HG02759 (cell line): Measurements from ENCODE around the gene GH1.

ENCODE experiments used
- ATAC-seq: cut with Tn5 transposase; IDR thresholded peaks from one replicate; pipeline ENCODE4 v1.9.1; 2021; ENCODE audit warnings: mild to moderate bottlenecking, moderate library complexity; ENCODE audit not compliant: unreplicated experiment

The GH1 gene

GRCh38 chr17:63945784-63946439, 27.3 kb upstream of the GH1 start:
- ATAC-seq, result peak; percentile 45

DNA sequence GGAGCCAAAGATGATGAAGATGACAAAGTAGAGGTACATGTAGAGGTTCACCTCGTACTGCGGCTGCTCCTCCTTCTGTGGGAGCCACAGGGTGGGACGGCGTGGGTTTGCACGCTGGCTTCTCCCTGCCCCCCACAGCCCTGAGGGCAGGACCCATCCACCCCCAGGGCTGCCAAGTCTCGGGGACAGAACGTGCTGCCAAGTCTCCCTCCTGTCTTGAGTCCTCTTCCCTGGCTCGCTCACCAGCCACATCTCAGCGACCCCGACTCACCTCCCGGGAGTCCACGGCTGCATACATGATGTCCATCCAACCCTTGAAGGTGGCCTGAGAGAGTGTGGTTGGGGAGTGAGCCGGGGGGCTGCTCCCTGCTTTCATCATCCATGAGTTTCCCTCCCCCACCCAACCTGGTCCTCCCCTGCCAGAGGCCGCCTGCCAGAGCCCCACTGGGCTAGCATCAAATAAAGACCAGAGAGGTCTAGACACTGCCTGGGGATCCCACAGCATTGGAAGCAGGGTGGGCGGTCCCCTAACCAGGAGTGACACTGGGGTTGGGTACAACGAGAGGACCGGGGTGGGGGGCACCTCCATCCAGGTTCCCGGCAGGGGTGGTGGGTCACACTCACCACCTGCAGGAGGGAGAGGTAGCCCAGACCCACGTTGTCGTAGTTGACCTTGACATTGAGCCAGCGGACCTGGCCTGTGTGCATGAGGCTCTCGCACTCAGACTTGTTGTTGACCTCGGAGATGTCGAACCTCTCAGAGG, 26.3 kb upstream of the GH1 start:
- no peak for ATAC-seq

DNA sequence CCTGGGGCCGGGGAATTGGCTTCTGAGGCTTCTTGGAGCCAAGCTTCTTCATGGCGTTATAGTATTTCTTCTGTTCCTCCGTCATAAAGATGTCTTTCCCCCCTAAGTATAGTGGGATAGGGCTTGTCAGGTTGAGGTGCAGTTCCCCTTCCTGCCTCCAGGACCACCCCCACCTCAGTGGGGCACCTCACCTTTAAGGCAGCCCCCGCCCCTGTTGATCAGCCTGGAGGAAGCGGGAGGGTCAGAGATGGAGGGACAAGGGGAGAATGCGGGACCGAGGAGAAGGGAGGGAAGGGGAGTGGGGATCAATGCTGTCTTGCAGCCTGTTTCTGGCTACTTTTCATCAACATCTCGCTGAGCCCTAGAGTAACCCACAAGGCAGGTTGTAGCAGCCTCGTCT, 25.1 kb upstream of the GH1 start:
- no peak for ATAC-seq

DNA sequence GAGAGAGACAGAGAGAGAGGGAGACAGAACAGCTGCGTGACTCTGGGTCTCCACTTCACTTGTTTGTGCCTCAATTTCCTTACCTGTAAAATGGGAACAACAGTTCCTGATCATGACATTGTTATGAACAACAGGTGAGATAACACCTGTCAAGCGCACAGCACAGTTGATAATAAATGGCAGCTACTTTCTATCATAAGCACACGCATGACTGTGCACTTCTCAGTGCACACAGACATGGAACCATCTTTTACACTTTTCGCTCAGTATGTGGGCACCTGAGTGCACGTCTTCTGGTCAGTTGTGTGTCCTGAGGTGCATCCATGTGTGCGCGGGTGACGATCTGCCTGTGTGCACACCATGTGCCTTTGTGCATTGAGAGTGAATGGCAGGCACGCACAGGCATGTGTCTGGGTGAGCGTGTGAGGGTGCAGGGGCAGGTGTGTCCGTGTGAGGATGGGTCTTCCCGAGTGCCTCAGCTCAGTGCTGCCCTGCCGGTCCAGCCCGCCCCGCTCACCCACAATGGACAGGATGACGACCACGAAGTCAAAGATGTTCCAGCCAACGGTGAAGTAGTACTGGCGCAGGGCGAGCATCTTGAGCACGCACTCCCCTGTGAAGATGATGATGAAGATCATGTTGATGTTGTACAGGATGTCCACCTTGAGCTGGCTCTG, 23.8 kb upstream of the GH1 start:
- no peak for ATAC-seq

GRCh38 chr17:63941751-63942150, 23.1 kb upstream of the GH1 start:
- no peak for ATAC-seq

GRCh38 chr17:63941162-63941561, 22.5 kb upstream of the GH1 start:
- no peak for ATAC-seq

- ATAC-seq, result no peak
Measured at GRCh38 chr17:63940584-63940983, 21.9 kb upstream of the GH1 start.

DNA sequence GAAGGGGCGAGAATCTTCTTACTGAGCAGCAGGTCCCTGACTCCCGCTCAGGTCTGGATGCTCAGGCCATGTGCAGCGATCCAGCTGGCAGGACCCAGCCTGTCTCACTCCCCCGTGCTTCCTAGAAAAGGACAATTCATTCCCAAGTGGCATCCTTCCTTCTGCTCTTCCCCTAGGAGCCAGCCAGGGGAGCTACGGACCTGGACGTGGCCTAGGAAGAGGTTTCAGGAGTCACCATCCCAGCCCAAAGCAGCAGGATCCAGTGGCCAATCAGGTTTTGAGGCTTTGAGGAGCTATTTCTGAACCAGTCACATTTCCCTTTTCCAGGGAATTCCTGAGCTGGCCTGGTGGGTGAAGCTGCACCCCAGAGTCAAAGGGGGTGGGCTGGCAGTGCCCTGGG, 21.2 kb upstream of the GH1 start:
- ATAC-seq, result no peak

DNA sequence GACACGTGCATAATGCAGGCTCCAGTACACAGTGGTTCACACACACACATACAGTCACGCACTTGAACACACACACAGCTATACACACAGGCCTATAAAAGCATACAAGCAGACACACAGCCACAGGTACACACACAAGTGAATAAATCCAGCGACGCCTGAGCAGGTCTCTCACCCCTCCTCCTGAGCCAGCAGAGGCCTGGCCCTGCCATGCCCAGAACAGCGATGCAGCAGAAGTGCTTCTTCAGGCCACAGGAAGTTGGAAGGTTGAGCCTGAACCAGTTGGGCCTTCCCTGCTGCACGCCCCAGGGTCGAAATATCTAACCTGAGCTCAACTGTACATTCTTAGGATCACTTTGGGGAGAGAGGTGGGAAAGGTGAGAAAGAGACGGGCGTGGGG, 20.8 kb upstream of the GH1 start:
- no peak for ATAC-seq

DNA sequence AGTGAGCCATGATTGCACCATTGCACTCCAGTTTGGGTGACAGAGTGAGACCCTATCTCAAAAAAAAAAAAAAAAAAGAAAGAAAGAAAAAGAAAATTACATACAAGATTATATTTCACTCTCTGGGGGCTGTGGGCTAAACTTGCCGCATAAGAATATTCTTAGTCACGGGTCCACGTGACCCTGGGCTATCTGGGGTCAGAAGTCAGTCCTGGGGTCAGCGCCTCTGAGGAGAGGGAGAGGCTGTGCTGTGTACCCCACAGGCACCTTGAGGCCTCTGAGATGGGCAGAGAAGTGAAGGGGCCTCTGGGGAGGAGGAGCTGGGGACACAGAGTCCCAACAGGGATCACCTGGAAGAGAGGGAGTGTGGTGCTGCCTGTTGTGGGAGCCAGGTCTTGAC, 19.3 kb upstream of the GH1 start:
- ATAC-seq, result no peak

DNA sequence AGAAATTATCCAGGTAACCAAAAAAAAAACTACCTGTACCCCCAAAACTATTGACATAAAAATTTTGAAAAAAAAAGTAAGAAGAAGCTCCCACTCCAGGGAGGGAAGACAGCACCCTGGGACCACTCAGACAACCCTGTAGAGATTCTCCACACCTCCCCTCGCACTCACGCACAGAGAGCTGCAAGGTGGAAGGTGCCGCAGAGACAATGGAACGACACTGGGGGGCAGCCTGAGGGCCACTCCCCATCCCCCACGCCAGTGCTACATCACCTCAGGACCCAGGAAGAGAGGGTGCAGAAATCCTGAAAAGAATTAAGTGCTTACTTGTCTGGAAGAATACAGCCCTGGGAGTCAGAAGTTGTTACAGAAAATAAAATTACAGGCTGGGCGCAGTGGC, 18.7 kb upstream of the GH1 start:
- ATAC-seq, result no peak

GRCh38 chr17:63934183-63935112, 15.8 kb upstream of the GH1 start:
- no peak for ATAC-seq

- ATAC-seq, result no peak
Measured at GRCh38 chr17:63933598-63933997, 15.0 kb upstream of the GH1 start.

DNA sequence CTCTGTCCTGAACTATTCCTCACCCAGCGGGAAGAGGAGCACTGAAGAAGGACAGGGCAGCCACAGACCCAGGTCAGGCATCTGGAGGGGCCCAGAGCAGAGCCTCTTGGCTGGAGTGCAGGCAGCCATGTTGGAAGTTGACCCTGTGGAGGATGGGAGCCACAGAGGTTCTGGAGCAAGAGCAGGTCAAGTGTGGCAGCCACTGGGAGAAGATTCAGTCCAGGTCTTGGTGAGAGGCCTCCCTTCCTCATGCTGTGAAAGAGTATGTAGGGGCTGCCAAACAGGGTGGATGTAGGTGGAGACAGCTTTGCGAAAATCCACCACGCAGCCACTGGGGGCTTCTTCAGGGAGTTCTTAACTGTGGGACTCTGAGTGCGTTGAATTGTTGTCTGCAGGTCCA, 14.1 kb upstream of the GH1 start:
- no peak for ATAC-seq

- ATAC-seq, result peak; percentile 78
Measured at GRCh38 chr17:63931981-63932561, 13.4 kb upstream of the GH1 start, which contains the start of gene CD79B. Gene CD79B (minus strand): TSS chr17:63932331. CDS start chr17:63932261, 70 bp downstream.

DNA sequence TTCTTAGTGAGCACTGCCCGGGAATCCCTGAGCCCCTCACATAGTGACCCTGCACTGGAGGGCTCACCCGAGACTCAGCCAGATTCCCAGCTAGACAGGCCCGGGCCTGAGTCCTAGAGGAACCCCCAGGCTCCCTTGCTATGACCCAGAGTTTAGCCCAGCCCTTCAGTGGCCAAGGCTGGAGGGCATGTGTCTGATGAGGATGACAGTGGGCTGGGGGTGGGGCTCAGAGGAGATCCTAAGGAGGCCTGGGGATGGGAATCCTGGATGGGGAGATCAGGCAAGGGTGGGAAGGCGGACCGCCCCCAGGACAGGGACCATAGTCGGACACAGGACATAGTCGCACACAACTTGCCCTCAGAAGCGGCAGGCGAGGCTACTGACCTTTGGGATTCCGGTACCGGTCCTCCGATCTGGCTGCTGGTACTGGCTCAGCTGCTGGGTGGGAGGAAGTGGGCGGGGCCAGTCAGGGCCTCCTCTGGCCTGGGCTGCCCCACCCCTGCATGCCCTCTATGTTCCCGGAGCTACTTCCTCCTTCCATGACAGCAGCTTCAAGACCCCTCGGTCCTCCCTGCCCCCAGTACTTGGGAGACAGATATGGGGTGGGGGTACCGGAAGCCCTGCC, 12.4 kb upstream of the GH1 start:
- ATAC-seq, result peak; percentile 49

DNA sequence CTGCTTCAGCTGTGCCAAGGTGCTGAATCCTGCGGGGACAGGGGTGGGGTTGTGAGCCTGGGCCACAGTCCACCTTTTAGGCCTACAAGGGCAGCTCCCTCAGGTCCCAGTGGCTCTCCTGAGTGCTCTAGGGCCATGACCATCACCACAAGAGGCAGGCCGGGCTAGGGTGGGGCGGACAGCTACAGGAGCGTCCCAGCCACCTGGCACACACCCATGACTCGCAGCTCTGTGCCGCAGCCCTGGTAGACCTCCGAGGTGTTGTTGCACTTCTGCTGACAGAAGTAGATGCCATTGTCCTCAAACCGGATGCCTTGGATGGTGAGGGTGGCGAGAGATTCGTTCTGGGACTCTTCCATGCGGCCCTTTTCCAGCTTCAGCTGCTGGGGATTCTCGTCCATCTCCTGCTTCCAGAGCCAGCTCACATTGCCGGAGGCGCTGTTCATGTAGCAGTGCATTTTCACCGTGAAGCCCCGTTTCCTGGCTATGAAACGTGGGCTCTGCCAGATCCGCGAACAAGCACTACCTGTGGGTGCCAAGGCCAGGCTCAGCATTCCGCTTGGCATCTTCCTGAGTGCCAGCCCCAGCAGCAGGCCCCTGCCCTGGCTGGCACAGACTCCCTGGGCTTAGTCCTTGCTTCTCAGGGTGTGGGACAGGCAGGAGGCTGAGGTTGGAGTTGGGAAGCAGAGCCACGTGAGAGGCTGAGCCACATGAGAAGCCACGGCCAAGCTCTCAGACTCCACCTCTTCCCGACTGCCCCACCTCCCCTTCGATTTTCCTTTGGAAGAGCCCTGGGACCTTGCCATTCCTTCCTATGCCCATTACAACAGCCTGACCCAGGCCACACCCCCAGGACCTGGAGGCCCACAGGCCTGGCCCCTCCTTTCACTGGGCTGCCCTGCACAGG, 11.5 kb upstream of the GH1 start:
- ATAC-seq, result no peak

DNA sequence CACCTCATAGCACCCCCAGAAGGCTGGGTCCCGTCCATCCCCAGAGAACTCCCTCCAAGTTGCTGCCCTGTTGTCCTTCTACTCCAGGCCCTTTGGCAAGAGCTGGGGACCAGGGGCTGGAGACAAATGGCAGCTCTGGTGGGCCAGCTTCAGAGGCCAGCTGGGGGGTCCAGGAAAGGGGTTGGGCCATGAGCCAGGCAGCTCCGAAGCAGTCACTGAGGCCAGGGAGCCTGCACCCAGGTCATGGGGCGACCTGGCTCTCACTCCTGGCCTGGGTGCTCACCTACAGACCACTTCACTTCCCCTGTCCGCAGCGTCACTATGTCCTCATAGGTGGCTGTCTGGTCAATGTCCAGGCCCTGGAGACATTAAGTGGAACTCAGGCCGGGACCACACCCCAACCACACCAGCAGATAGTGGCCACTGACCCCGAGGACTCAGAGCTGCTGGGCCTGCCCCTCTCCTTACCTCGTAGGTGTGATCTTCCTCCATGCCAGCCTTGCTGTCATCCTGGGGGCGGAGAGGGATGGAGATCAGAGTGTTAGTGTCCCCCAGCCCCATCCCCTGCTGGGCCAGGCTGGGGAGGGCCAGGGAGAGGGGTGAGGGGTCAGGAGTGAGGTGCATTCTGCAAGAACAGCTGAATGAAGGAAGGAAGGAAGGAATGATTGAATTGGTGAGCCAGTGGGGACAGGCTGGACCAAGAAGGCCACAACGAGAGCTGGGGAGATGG, 10.5 kb upstream of the GH1 start:
- no peak for ATAC-seq
